Loucy (cell line): ENCODE data around the gene CHN2.

ENCODE experiments used
- H2AFZ ChIP-seq: fragments of 200-600 bp; sonication (generic); 2 replicates; pipeline ENCODE4 v1.6.0; 2016; ENCODE audit warnings: antibody characterized with exemption, mild to moderate bottlenecking, low read length, moderate library complexity
- H3F3A ChIP-seq: fragments of 200-600 bp; 2 replicates; pipeline ENCODE4 v1.6.0; 2016; ENCODE audit warnings: antibody characterized with exemption, low read depth, mild to moderate bottlenecking
- H3K27me3 ChIP-seq: fragments of 200-600 bp; sonication (generic); 2 replicates; pipeline ENCODE4 v1.6.1; 2014; ENCODE audit warnings: low read length, mild to moderate bottlenecking; ENCODE audit not compliant: insufficient read depth, poor library complexity, severe bottlenecking
- H3K36me3 ChIP-seq: fragments of 200-600 bp; sonication (generic); 2 replicates; pipeline ENCODE4 v1.6.1; 2016; ENCODE audit warnings: low read length; ENCODE audit not compliant: insufficient read depth
- H3K4me1 ChIP-seq: fragments of 200-600 bp; sonication (generic); 2 replicates; pipeline ENCODE4 v1.5.1; 2014; ENCODE audit warnings: low read length, mild to moderate bottlenecking; ENCODE audit not compliant: insufficient read depth, poor library complexity, severe bottlenecking
- H3K4me2 ChIP-seq: fragments of 200-600 bp; sonication (generic); 2 replicates; pipeline ENCODE4 v1.6.0; 2014; ENCODE audit warnings: antibody characterized with exemption, low read length, low read depth, mild to moderate bottlenecking; ENCODE audit not compliant: poor library complexity, severe bottlenecking
- H3K4me3 ChIP-seq: fragments of 200-600 bp; sonication (generic); 2 replicates; pipeline ENCODE4 v1.5.1; 2014; ENCODE audit warnings: low read length, mild to moderate bottlenecking, mixed read lengths; ENCODE audit not compliant: poor library complexity, severe bottlenecking
- H3K79me2 ChIP-seq: fragments of 200-600 bp; sonication (generic); 2 replicates; pipeline ENCODE4 v1.6.1; 2014; ENCODE audit warnings: low read length; ENCODE audit not compliant: insufficient read depth
- H3K9ac ChIP-seq: fragments of 200-600 bp; sonication (generic); 2 replicates; pipeline ENCODE4 v1.6.0; 2014; ENCODE audit warnings: mild to moderate bottlenecking, low read depth, low read length, moderate library complexity; ENCODE audit not compliant: poor library complexity, severe bottlenecking
- H3K9me2 ChIP-seq: fragments of 200-600 bp; sonication (generic); replicated peaks from 2 replicates; pipeline ENCODE4 v1.6.1; 2016; ENCODE audit warnings: low read depth, low read length, mixed read lengths
- H3K9me3 ChIP-seq: fragments of 200-600 bp; sonication (generic); 2 replicates; pipeline ENCODE4 v1.6.1; 2014; ENCODE audit warnings: mild to moderate bottlenecking, antibody characterized with exemption, low read length, low read depth; ENCODE audit not compliant: insufficient read depth
- H4K20me1 ChIP-seq: fragments of 200-600 bp; sonication (generic); 2 replicates; pipeline ENCODE4 v1.6.0; 2014; ENCODE audit warnings: antibody characterized with exemption, low read length, mild to moderate bottlenecking; ENCODE audit not compliant: insufficient read depth, poor library complexity, severe bottlenecking
- EZH2phosphoT487 ChIP-seq: fragments of 200-600 bp; IDR thresholded peaks from 2 replicates; pipeline ENCODE4 v1.6.1; 2018; ENCODE audit warnings: antibody characterized with exemption, mild to moderate bottlenecking, moderate library complexity, borderline replicate concordance
- TF ChIP-seq, protein P1 (sequence below): fragments of 200-600 bp; sonication (generic); conservative IDR thresholded peaks from 2 replicates; pipeline ENCODE4 v1.5.1; 2014; ENCODE audit warnings: mild to moderate bottlenecking, antibody characterized with exemption, low read length

CHN2 gene

DNA sequence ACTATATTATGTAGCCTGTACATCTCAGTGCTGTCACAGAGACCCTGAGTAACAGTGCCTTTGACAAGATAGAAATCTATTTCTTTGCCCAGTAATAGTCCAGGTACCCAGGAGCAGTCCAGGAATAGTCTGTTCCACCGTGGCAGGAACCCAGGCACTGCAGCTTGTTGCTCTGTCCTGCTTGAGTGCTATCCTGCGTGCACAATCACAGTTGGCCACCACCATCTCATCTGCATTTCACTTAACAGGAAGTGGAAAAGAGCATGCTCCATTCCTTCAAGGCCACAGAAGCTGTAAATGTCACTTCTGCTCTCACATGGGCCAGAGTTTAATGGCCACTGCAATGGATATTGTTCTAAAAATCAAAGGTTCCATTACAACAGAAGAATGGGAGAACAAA lies 307.6 kb downstream of the CHN2 start:
- Histone ChIP-seq H4K20me1 (no peaks in the 10 kb centered on the region), H3K4me2 (no peak overlapping the region), H3K36me3 (peaks cover 10% of the 10 kb centered on the region; the same call in 1 of the 2 replicates), H3K9ac (no peak overlapping the region), H3F3A (no peaks in the 10 kb centered on the region), H3K79me2 (no peaks in the 10 kb centered on the region), H3K4me3 (no peak overlapping the region), H3K27me3 (no peaks in the 10 kb centered on the region), H3K9me2 (no peaks in the 10 kb centered on the region), H2AFZ (no peak overlapping the region), H3K4me1 (no peaks in the 10 kb centered on the region), H3K9me3 (no peaks in the 10 kb centered on the region)
- TF ChIP-seq EZH2phosphoT487: no peak
- TF ChIP-seq, protein P1, sequence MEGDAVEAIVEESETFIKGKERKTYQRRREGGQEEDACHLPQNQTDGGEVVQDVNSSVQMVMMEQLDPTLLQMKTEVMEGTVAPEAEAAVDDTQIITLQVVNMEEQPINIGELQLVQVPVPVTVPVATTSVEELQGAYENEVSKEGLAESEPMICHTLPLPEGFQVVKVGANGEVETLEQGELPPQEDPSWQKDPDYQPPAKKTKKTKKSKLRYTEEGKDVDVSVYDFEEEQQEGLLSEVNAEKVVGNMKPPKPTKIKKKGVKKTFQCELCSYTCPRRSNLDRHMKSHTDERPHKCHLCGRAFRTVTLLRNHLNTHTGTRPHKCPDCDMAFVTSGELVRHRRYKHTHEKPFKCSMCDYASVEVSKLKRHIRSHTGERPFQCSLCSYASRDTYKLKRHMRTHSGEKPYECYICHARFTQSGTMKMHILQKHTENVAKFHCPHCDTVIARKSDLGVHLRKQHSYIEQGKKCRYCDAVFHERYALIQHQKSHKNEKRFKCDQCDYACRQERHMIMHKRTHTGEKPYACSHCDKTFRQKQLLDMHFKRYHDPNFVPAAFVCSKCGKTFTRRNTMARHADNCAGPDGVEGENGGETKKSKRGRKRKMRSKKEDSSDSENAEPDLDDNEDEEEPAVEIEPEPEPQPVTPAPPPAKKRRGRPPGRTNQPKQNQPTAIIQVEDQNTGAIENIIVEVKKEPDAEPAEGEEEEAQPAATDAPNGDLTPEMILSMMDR: no peak

DNA sequence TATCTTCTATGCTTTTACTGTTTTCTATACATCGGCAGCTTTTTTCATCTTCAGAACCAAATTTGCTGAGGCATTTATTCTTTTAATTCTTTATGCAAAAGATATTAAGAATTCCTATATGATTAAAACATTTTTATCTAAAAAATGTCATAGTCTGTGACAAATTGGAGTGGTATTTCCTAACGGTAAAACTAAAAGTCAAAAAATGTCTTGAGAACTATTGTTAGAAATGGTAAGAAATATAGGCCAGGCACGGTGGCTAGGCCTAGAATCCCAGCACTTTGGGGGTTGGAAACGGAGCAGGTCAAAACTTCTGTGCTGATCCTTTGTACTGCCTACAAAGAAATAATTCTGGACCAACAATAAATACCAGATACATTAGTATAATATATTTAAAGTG lies 311.4 kb downstream of the CHN2 start:
- Histone ChIP-seq H3K36me3 (peaks cover 10% of the 10 kb centered on the region; the same call in 1 of the 2 replicates), H3K4me1 (peaks cover 5% of the 10 kb centered on the region)

DNA sequence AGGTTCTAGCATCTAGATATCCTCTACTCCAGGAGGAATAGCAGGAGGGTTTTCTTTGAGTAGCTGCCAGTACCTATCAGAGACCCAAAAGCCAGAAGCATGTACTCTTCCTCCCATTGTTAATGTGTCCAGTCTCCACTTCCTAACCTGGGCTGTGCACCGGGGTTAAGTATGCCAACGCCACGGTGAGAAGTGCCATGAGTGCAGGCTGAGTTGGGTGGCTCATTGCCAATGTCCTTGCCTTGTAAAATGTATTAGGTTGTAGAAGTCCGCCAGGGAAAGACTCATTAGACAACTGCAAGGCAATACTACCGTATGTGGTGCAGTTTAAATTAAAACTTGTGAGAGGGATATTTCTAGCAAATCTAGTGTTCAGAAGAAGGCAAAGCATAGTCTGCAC lies 314.0 kb downstream of the CHN2 start:
- H4K20me1 ChIP-seq: no peaks in the 10 kb centered on the region
- peaks cover 28% of the 10 kb centered on the region for H3K4me1 ChIP-seq
- H3F3A ChIP-seq: no peaks in the 10 kb centered on the region
- H3K9ac ChIP-seq: no peak overlapping the region
- TF ChIP-seq, protein P1: no peak
- TF ChIP-seq EZH2phosphoT487: no peak
- no peak overlapping the region for H3K4me3 ChIP-seq
- H3K27me3 ChIP-seq: no peaks in the 10 kb centered on the region
- no peak overlapping the region for H2AFZ ChIP-seq
- no peaks in the 10 kb centered on the region for H3K9me2 ChIP-seq
- H3K4me2 ChIP-seq: no peak overlapping the region
- no peaks in the 10 kb centered on the region for H3K79me2 ChIP-seq
- no peaks in the 10 kb centered on the region for H3K9me3 ChIP-seq
- peaks cover 10% of the 10 kb centered on the region; the same call in 1 of the 2 replicates for H3K36me3 ChIP-seq

More for the DNA sequence above, 311.4 kb downstream of the CHN2 start:
- Histone ChIP-seq H3K27me3 (no peaks in the 10 kb centered on the region), H3K4me3 (no peak overlapping the region), H3K9me3 (no peaks in the 10 kb centered on the region), H4K20me1 (no peaks in the 10 kb centered on the region), H3K4me2 (no peak overlapping the region), H3K79me2 (no peaks in the 10 kb centered on the region), H3K9me2 (no peaks in the 10 kb centered on the region), H3F3A (no peaks in the 10 kb centered on the region), H2AFZ (no peak overlapping the region), H3K9ac (no peak overlapping the region)
- TF ChIP-seq, protein P1: no peak
- TF ChIP-seq EZH2phosphoT487: no peak
